HEK293 (cell line): ENCODE data around the gene TSPAN10.

Source experiments
- CTCF ChIA-PET: fragments of 350-600 bp; formaldehyde crosslinking; extraction: SDS; loops from one replicate; lab custom pipeline; 2021; ENCODE audit warnings: antibody characterized with exemption; lab: Yijun Ruan, JAX
- POLR2A ChIA-PET: fragments of 300-600 bp; formaldehyde crosslinking; extraction: SDS; loops from one replicate; lab custom pipeline; 2020; ENCODE audit warnings: antibody characterized with exemption, inconsistent platforms; lab: Yijun Ruan, JAX
- H3K27ac ChIP-seq: fragments of 200-500 bp; sonication (Bioruptor generic); 2 replicates; pipeline ENCODE4 v1.5.1; 2014; ENCODE audit warnings: low read depth, low read length, control low read depth, inconsistent platforms; ENCODE audit errors: extremely low read depth
- H3K36me3 ChIP-seq, 2 experiments: fragments of 200-500 bp in 1 of 2; sonication (Bioruptor generic) in 1 of 2; 1 replicate in 1 of 2; 2 replicates in 1 of 2; pipeline ENCODE4 v1.5.1; 2014 to 2017; ENCODE audit warnings: inconsistent platforms in 2 of 2, low read length in 2 of 2; ENCODE audit not compliant: control insufficient read depth in 2 of 2, insufficient read depth in 1 of 2
- H3K4me1 ChIP-seq: fragments of 200-500 bp; sonication (Bioruptor generic); 2 replicates; pipeline ENCODE4 v1.5.1; 2014; ENCODE audit warnings: mild to moderate bottlenecking, low read length, inconsistent platforms; ENCODE audit not compliant: control insufficient read depth, insufficient read depth
- H3K4me3 ChIP-seq: 2 replicates; pipeline ENCODE4 v1.5.1; 2011; ENCODE audit warnings: low read depth, mild to moderate bottlenecking, control low read depth, low read length, moderate library complexity
- H3K9me3 ChIP-seq: fragments of 200-500 bp; sonication (Bioruptor generic); 2 replicates; pipeline ENCODE4 v1.5.1; 2014; ENCODE audit warnings: low read depth, low read length, inconsistent platforms; ENCODE audit not compliant: control insufficient read depth, insufficient read depth
- EGR2 ChIP-seq: fragments of 450-650 bp; formaldehyde crosslinking; IDR thresholded peaks from 2 replicates; pipeline ENCODE4 v1.5.1; 2016; ENCODE audit warnings: low read depth, missing biosample characterization, missing genetic modification characterization
- GLIS1 ChIP-seq: fragments of 450-650 bp; formaldehyde crosslinking; IDR thresholded peaks from 2 replicates; pipeline ENCODE4 v1.5.1; 2016; ENCODE audit warnings: missing biosample characterization, missing genetic modification characterization
- KLF17 ChIP-seq: fragments of 450-650 bp; formaldehyde crosslinking; IDR thresholded peaks from 2 replicates; pipeline ENCODE4 v1.5.1; 2016; ENCODE audit warnings: missing biosample characterization, missing genetic modification characterization
- KLF8 ChIP-seq: fragments of 450-650 bp; formaldehyde crosslinking; IDR thresholded peaks from 2 replicates; pipeline ENCODE4 v1.5.1; 2016; ENCODE audit warnings: missing biosample characterization, missing genetic modification characterization
- ZBTB44 ChIP-seq: fragments of 450-650 bp; IDR thresholded peaks from 2 replicates; pipeline ENCODE4 v1.5.1; 2018; ENCODE audit warnings: missing biosample characterization, mild to moderate bottlenecking, missing genetic modification characterization
- ZBTB6 ChIP-seq: fragments of 450-650 bp; formaldehyde crosslinking; IDR thresholded peaks from 2 replicates; pipeline ENCODE4 v1.5.1; 2017; ENCODE audit warnings: missing biosample characterization, missing genetic modification characterization
- ZBTB7A ChIP-seq: fragments of 450-650 bp; formaldehyde crosslinking; IDR thresholded peaks from 2 replicates; pipeline ENCODE4 v1.5.1; 2016; ENCODE audit warnings: low read depth, missing biosample characterization, missing genetic modification characterization
- ZNF140 ChIP-seq: fragments of 450-650 bp; formaldehyde crosslinking; IDR thresholded peaks from 2 replicates; pipeline ENCODE4 v1.5.1; 2016; ENCODE audit warnings: missing biosample characterization, missing genetic modification characterization
- ZNF266 ChIP-seq: fragments of 450-650 bp; formaldehyde crosslinking; IDR thresholded peaks from 2 replicates; pipeline ENCODE4 v1.5.1; 2016; ENCODE audit warnings: missing biosample characterization, missing genetic modification characterization, low read depth
- ZNF394 ChIP-seq: fragments of 450-650 bp; formaldehyde crosslinking; IDR thresholded peaks from 2 replicates; pipeline ENCODE4 v1.5.1; 2016; ENCODE audit warnings: missing biosample characterization, missing genetic modification characterization, mild to moderate bottlenecking, moderate library complexity, borderline replicate concordance
- ZNF449 ChIP-seq: fragments of 450-650 bp; formaldehyde crosslinking; IDR thresholded peaks from 2 replicates; pipeline ENCODE4 v1.5.1; 2017; ENCODE audit warnings: missing biosample characterization, mild to moderate bottlenecking, missing genetic modification characterization, moderate library complexity
- ZNF501 ChIP-seq: fragments of 450-650 bp; formaldehyde crosslinking; IDR thresholded peaks from 2 replicates; pipeline ENCODE4 v1.5.1; 2016; ENCODE audit warnings: missing biosample characterization, missing genetic modification characterization
- ZNF548 ChIP-seq: fragments of 450-650 bp; formaldehyde crosslinking; IDR thresholded peaks from 2 replicates; pipeline ENCODE4 v1.5.1; 2016; ENCODE audit warnings: missing biosample characterization, missing genetic modification characterization
- ZNF621 ChIP-seq: fragments of 450-650 bp; formaldehyde crosslinking; IDR thresholded peaks from 2 replicates; pipeline ENCODE4 v1.5.1; 2017; ENCODE audit warnings: missing biosample characterization, missing genetic modification characterization
- ZNF701 ChIP-seq: fragments of 450-650 bp; formaldehyde crosslinking; IDR thresholded peaks from 2 replicates; pipeline ENCODE4 v1.5.1; 2016; ENCODE audit warnings: missing biosample characterization, missing genetic modification characterization
- ZNF707 ChIP-seq: fragments of 450-650 bp; formaldehyde crosslinking; IDR thresholded peaks from 2 replicates; pipeline ENCODE4 v1.5.1; 2016; ENCODE audit warnings: missing biosample characterization, missing genetic modification characterization
- ZNF830 ChIP-seq: fragments of 450-650 bp; IDR thresholded peaks from 2 replicates; pipeline ENCODE4 v1.5.0; 2018; ENCODE audit warnings: missing biosample characterization, missing genetic modification characterization, low read depth, mild to moderate bottlenecking, moderate library complexity
- ZNF837 ChIP-seq: fragments of 450-650 bp; formaldehyde crosslinking; IDR thresholded peaks from 2 replicates; pipeline ENCODE4 v1.5.1; 2016; ENCODE audit warnings: missing biosample characterization, missing genetic modification characterization
- ZSCAN23 ChIP-seq: fragments of 450-650 bp; formaldehyde crosslinking; IDR thresholded peaks from 2 replicates; pipeline ENCODE4 v1.5.1; 2016; ENCODE audit warnings: missing biosample characterization, missing genetic modification characterization

TSPAN10 gene

GRCh38 chr17:81590121-81590520, 46.9 kb upstream of the TSPAN10 start:
- ChIA-PET POLR2A (no interaction called here), CTCF (interaction anchor here (3.5 kb wide), 1 partner anchor 11 kb away, joined by 19 read pairs; no protein-coding TSS in a partner anchor)
- Histone ChIP-seq H3K4me3 (no peak overlapping the region), H3K9me3 (no peaks in the 10 kb centered on the region), H3K36me3 (peaks cover 85 to 92% of the 10 kb centered on the region in 2 experiments)
- no peak for TF ChIP-seq KLF8 (tag by site-specific recombination)
- TF ChIP-seq EGR2 (tag by site-specific recombination), result peak; percentile 28; the same call in 1 of the 2 replicates
- TF ChIP-seq, all 188 proteins: peak for 1
- Histone ChIP-seq H3K4me1 (peaks cover under 1% of the 10 kb centered on the region; the same call in 1 of the 2 replicates), H3K27ac (no peak overlapping the region)

DNA sequence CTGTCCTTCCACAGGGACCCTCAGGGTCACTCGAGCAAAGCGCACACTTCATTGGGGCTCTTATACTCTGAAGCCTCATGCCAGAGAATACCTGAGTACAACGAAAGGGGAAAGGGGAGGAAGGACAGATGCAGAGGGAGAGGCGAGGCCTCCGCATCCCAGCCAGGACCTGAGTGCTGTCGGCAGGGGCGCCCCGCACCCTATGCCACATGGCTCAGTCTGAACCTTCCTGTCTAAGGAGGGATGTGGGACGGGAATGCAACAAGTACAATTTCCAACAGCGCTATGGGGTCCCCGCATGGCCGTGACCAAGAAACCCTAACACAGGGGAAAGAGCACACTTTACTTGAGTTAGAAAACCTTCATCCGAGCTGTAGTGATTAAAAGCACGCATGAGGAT, 45.0 kb upstream of the TSPAN10 start:
- peaks cover 86 to 89% of the 10 kb centered on the region in 2 experiments for H3K36me3 ChIP-seq
- TF ChIP-seq KLF8 (tag by site-specific recombination), result no peak
- no peak for TF ChIP-seq ZNF621 (tag by site-specific recombination)
- TF ChIP-seq ZNF140 (tag by site-specific recombination), result no peak
- no peak for TF ChIP-seq ZBTB44 (tag by site-specific recombination)
- TF ChIP-seq ZBTB7A (tag by site-specific recombination), result no peak
- TF ChIP-seq KLF17 (tag by site-specific recombination), result no peak
- TF ChIP-seq ZNF830 (tag by site-specific recombination), result no peak
- no peak for TF ChIP-seq ZSCAN23 (tag by site-specific recombination)
- no peak for TF ChIP-seq ZNF266 (tag by site-specific recombination)
- TF ChIP-seq ZNF701, result no peak
- TF ChIP-seq ZNF837, result no peak
- no peak for TF ChIP-seq ZNF449
- TF ChIP-seq ZNF548 (tag by site-specific recombination), result no peak
- TF ChIP-seq ZNF394 (tag by site-specific recombination), result no peak
- no peak for TF ChIP-seq ZBTB6 (tag by site-specific recombination)
- TF ChIP-seq ZNF707 (tag by site-specific recombination), result no peak
- no peak for TF ChIP-seq ZNF501 (tag by site-specific recombination)
- TF ChIP-seq GLIS1 (tag by site-specific recombination), result no peak
- ChIA-PET CTCF (interaction anchor here (0.6 to 3.5 kb wide), 3 partner anchors 9 to 449 kb away, joined by 3 to 19 read pairs (median 6); no protein-coding TSS in a partner anchor), POLR2A (no interaction called here)
- H3K27ac ChIP-seq, result no peak overlapping the region
- no peak overlapping the region for H3K4me3 ChIP-seq
- no peaks in the 10 kb centered on the region for H3K4me1 ChIP-seq
- H3K9me3 ChIP-seq, result no peaks in the 10 kb centered on the region
